HS-27A (cell line): ENCODE measurements around the gene C10orf90.

Source experiments
- DNase-seq: peaks from one replicate; pipeline ENCODE4 v3.0.0-alpha.2; 2012; ENCODE audit warnings: low read depth, missing footprints

C10orf90 gene

DNA sequence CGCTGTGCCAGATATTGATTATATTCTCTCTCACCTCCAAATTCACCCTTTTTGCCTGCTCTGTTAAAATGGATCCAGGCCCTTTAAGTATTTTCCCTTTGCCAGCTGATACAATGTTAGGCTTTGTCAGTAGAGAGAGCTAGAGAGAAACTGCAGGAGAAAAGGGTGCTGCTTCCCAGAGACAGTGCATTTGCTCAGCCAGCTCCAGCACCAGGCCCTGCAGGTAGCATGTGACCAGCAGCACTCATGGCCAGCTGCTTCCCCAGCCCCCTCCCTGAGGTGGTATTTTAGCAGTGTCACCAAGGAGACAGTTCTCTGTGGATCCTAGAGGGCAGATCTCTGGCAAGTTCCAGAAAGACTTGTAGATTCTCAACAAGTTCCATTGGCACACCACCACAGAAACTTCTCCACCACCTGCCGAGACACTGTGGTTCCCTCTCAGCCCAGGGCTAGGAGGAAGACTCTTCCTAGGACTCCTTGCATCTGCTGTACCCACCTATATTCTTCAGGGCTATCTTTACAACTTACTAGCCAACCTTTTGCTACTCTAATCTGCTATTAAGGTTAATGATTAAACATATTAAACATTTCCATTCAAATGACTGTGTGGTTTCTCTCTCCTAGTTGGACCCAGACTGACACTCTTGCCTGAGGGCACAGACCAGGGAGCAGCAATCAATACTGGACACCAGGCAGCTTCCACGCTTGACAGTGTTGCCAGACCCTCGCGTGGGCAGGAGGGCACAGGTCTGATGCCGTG is 246.6 kb downstream of the C10orf90 start:
- DNase-seq = no peak

DNA sequence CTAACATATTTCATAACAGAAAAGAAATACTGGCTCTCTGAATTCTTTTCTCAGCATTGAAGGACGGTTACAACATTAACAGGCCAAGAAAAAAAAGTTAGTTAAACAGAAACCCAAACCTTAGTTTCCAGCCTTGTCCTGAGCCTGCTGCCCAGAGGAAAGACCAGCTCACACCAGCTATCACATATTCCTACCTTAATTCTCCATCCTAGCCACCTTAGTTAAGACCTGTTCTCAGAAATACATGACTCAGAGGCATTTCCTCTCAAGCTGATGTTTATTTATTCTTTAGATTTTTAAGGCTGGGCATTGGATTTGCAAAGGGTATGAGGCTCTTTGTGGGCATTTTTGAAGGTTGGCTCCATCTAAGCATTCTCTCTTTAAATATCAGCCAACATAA is 247.9 kb downstream of the C10orf90 start:
- DNase-seq = no peak

DNA sequence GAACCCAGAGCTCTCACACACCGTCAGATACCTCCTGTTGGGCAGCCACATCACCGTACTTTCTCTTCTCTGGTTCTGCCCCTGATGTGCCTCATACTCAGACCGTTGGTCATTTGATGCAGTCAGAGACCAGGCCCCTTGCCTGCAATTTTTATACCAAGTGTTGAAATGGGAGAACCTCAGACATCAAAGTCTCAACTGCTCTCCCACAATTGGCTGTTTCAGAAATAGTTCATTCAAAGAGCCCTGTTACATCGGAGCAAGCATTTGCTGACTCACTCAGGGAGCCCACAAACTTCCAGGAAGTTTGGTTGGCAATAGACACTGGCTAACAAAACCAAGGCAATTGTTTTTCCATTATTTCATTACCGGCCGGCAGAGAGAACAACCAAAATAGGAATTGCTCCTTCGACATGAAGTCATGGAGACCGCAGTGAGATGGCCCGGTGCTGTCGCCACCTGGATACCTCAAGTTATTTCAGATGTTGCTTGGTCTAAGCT is 248.7 kb downstream of the C10orf90 start:
- DNase-seq = peak; percentile 47

DNA sequence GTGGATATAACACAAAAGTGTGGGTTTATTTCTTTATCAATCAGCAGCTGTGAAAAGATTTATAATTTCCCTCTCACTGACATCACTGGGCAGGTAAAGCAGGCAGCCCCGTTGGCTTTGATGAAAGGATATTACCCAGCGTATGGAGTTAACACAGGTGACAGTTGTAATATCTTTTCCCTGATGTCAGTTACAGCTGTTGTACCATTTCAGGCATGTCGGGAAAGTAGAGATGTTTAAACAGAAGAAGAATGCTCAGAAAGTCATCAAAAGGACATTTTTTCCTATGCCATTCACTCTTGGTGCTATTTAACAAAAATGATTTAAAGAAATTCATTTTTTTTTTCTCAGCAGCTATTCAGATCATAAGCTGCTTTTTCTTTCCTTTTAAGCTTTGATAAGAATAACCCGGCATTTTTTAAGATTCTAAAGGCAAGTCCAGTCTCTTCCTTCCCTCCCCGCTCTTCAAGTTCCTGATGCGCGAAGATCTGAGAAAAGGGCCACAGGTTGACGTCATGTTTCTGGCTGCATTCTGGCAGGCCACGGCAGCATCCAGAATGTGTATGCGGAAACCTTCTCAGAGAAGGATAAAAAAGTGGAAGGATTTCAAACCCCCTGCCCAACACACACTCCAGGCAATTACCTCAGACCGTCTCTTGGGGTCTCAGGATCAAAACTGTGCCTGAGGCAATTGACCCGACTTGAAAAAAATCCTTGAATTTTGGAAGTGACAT is 249.8 kb downstream of the C10orf90 start:
- no peak for DNase-seq

DNA sequence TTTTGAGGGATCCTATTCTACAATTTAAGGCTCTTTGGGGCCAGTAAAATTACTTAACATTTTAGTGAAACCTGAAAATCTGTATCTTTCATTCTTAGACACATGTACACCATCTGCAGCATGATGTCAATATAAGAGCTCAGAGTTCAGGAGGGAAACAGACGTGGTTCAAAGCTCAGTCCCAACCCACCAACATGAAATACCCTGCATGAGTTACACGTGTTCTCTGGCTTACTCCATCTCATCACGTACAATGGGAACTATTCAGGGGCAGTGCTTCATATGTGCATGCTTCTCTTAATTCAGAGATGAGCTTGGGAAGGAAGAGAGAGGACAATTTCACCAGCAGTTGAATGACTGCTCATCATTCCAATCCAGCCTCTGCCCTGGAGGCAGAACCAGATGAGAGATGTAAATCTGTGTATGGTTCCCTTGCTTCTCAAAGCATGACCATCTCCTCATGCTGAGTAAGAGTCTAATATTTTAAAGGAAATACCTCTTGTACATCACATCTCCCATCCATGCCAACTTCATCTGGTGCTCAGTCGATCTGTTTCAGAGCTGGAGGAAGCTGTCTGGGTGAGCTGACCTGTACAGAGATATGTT is 253.2 kb downstream of the C10orf90 start:
- DNase-seq = no peak

DNA sequence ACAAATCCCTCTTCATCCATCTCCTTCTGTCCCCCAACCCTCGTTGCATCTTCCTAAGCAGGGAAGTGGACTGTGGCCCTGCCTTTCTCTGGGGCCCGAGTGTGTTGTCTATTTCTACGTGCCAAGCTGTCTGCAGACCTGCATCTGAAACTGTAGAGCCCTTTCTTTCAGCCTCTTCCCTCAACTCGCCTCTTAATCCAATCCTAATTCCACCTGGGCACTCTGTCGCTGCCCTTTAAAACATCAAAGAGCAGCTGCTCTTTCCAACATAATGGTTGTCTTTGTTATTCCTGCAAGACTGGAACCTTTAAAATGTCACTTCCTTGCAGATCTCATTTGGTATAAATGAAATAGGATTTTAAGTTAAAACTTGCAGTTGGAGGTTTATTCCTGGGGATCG is 260.7 kb downstream of the C10orf90 start:
- DNase-seq = no peak

DNA sequence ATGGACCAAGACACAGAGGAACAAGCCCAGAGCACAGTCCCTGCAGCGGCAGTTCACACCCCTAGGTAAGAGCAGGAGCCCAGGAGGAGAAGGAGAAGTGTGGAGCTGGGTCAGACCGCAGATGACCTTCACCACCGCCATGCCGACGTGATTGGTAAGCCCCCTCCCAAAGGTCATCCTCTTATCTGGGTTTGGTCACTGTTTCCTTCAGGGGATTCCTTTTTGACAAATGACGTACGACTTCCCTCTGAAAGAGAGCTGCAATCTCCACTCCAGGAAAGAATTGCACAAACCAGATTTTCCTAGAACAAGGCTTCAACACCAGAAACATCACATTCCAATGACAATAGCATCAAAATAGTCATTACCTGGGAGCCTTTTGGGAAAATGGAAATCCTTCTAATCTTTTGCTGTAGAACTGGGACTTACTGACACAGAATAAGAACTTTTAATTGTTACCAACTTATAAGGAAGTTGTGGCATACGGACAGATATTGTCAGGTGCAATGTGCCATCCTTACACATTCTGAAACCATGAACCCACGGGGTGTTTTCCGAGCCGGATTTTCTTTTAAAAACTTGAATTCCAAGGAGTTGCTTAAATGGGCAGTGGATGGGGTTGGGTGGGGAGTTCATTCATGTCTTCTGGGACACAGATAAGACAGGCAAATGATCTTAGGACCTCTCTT is 261.4 kb downstream of the C10orf90 start:
- DNase-seq = no peak

DNA sequence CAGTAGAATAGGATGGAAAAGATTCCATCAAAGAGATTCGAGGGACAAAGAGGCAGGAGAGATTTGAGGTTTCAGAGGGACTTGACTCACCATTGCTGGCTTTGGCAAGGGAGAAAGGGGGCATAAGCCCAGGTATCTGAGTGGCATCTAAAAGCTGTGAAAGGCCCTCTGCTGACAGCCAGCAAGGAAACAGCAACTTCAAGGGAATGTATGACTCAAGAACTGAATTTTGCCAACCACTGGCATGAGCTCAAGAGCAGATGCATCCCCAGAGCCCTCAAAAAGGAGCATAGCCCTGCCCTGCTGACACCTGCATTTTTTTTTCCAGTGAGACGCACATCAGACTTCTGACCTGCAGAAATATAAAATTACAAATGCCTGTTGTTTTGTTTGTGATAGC is 262.7 kb downstream of the C10orf90 start:
- no peak for DNase-seq

DNA sequence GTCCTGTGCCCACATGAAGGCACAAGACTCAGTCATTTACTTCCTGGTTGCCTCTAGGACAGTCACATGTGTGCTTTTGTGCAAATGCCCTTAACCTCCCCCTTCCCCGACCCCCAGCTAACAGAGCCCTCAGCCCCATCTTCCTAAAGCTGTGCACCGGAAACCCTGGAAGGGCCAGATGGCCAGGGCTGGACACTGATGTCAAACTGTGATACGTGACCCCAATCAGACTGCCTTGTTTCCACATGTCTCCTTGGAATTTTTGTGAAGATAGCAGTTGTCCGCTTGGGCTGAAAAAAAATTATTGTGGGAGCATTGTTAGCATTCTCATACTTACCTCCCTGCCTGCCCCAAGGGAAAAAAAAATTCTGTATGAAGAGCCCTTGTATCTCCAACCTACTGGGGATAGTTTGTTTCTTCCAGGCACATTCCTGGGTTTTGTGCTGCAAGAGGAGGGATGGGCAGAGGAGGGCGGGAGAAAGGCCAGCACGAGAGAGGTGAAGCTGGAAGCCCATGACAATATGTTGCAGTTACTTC is 265.2 kb downstream of the C10orf90 start:
- DNase-seq = no peak

DNA sequence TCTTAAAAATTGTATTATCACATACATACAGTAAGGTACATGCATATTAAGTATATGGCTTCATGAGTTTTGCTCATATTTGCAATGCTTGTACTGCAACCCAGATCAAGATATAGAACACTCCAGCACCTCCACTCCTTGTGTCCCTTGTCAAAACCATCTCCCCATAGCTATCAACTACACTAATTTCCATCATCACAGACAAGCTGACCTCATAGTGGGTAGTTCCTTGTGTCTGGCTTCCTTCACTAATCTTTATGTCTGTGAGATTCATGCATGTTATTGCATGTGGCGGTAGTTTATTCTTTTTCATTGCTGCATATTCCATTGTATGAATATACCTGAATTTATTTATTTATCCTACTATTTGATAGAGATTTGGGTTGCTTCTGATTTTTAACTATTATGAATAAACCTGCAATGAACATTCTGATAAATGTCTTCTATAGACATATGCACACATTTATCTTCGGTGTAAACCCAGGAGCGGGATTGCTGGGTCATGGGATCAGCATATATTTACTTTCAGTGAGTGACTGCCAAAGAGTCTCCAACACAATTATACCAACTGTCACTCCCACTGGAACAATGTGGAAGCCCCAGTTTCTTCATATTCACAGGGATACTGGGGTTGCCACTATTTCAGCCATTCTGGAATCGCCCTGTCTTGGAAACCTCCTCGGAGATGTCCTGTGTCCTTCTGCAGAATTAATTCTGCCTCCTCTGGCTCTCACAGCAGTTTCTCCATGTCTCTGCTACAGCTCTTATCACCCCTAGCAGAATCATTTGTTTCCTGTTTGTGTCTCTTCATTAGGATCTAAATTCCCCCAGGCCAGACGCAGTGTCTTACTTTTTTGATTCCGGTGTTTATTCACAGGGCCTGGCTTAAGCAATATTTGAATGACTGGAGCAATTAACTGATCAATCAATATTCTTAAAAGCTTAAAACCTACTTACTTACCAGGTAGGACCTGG is 267.5 kb downstream of the C10orf90 start:
- DNase-seq = no peak

DNA sequence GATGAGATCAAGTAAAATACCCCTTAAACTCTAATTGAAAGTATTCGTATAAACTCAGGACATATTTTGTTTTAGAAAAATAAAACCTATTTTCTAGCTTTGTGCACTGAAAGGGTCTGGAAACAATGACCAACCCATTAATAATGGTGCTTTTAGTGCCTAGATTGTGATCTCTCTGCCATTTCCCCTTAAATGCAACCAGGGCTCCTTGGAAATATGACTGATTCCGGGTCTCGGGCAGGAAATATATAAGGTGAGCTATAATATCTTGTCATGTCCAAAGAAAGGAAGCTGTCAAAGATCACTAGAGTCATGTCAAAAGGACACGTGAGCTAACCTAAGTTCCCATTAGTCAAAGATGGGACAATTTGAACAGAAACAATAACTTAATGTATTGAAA is 269.9 kb downstream of the C10orf90 start:
- no peak for DNase-seq

DNA sequence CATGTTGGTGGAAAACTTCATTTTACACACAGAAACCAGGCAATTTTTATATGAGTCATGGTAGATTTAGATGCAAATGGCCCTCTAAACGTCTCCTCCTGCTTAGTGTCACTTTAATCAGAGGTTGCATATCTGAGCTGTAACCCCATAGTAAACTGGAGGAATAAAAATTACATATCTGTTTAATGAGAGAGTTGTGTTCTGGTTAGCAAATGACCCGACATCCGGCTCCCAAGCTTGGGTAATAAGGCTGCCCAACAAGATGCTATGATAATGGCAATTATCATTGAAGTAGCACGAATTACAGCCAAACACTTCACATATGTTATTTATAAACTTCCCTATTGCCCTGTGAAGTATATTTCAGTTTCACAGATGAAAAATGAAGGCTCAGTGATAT is 271.6 kb downstream of the C10orf90 start:
- no peak for DNase-seq

DNA sequence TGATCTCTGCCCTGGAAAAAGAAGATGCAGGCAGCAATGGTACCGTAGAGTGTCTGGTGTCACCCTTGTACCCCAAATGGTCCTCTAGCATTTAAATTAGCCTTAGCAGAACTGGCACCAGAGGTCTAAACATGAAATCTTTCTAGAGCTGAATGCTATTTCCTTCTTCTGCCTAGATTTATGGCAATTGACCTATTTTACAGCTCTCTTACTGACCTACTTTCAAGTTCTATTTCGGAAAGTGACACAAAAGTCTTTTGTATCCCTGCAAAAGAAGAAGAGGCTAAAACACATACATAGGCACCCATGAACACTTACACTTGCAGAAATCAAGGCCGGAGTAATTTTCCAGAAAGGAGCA is 272.1 kb downstream of the C10orf90 start:
- no peak for DNase-seq

DNA sequence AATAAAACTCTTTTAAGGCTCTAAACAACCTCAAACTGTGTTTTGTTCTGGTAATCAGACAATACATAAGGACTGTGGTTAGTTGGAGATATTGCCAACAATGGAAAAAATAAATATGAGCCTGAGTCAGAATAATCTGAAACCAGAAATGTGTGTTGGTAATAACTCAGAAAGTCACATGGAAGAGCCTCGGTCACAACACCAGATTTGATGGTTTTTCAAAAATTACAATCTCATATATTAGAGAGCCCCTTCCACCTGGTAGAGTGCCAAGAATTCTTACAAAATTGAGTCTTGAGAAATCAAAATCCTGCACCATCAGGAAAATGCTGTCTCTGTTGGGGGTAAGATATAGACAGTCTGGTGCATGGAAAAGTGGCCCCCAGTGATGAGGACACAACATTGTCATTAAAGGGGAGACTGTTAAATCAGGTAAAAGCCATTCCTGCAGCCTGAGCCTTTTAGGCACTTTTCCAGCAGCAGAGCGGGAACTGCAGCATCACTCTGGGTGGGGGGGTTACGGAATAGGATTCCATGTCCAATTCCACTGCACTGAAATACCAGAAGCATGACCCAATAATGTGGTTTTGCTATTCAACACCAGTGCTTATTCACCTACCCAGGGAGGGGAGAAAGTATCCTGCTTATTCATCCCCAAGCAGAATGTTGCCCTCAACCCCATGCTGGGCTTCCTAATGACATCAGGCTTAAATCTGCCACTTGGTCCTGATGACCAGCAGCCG is 272.7 kb downstream of the C10orf90 start:
- peak; percentile 79 for DNase-seq

DNA sequence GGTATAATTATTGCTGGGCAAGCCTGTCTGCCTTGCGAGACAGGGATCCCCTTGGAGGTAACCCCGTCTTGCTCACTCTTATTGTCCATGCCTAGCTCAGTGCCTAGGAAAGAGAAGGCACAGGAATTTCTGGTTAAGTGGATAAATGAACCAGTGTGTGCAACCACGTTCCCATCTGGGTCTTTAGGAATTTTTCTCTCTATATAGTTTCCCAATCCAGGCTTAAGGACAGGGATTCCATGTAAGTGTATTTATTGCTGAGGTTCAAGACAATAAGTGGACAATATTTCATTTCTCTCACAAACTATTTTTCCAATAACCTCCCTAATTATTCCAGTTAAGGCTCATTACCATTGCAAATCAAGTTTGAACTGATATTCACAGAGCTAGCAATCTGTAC is 273.3 kb downstream of the C10orf90 start:
- DNase-seq = no peak

DNA sequence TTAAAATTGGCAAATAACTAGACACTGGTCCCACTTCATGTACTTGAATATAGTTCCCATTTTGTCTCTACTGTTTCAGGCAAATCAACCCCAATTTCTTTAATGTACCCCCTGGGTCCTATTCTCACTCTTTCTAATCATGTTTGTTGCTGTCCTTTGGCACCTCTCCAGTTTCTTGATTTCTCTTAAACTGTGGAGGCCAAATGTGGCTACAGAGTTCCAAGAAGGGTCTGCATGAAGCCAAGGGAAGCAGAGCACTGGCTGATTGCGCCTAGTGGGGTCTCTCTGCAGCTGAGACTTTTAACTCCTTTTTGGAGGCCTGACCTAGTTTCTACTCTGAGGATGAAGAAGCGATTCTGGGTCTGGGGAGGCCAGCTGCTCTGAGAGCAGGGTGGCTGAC is 275.5 kb downstream of the C10orf90 start:
- DNase-seq = no peak

DNA sequence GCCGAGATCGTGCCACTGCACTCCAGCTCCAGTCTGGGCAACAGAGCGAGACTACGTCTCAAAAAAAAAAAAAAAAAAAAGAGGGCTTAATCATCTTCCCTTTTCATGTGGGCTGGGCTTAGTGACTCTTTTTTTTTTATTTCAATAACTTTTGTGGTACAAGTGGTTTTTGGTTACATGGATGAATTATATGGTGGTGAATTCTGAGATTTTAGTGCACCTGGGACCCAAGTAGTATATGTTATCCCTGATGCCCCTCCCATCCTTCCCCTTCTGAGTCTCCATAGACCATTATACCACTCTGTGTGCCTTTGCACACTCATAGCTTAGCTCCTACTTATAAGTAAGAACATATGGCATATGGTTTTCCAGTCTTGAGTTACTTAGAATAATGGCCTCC is 277.4 kb downstream of the C10orf90 start:
- DNase-seq = no peak

DNA sequence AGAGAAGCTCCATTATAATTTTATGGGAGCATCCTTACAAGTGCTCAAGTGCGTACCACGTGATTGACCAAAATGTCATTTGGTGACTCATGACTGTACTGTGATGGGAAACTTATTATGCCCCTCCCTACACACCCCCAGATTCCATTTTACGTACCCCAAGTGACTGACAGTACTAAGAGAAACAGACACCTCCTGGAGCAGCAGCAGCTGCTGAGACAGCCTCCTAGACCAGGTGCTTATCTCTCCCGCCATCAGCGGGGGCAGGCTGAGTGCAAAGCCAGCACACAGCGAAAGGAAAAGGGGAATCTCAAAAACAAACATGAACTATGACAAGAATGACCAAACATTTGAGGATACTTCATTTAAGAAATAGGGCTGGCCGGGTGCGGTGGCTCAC is 278.0 kb downstream of the C10orf90 start:
- no peak for DNase-seq

DNA sequence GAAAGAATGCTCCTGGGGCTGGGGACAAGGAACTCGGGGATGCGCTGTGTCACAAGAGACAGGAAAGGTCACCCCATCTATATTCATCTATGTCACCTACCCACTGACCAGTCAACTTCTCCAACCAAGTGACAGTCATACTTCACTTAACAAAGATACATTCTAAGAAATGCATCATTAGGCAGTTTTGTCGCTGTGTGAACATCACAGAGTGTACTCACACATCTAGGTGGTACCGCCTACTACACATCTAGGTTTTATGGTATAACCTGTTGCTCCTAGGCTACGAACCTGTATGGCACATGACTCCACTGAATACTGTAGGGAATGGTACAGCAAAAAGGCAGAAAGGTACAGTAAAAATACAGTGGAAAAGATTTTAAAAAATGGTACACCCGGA is 278.4 kb downstream of the C10orf90 start:
- no peak for DNase-seq

DNA sequence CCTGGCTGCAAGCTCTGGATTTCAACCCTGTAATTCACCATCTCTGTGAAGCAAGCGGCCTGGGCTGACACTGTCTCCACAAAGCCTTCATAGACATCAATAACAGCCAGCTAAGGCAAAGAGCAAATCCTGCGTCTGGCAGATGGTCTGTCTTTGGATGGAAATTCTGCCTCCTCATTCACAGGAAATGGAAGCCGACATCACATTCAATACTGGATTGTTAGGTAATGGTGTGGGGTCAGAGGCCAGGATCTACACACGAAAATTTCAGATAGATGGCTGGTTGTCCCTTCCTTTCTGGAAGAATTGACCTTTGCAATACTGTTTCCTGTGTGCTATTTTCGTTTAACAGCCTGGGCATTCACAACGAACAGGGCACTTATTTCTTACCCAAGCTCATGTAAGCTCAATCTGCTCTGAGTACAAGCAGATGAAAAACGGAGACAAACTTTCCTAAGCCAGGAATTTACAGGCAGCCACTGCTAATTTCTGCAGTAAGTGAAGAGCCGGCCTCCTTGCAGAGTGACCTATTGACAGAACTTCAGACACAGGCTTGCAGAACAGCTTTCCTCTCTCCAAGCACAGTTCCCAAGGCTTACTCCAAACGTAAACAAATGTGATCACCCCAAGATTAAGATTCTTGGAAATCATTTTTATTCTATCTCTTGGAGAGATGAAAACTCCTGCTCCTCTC is 279.2 kb downstream of the C10orf90 start:
- no peak for DNase-seq
